Astrocyte of the hippocampus (primary cell): ENCODE measurements around the gene ZPBP2.
"Not testable (repeated sequence)": the region's sequence is repeated elsewhere in the genome, so short reads cannot be mapped to it uniquely, and the experiment has no call there.

Experiments used
- DNase-seq: peaks from one replicate; pipeline ENCODE4 v3.0.0; 2011; ENCODE audit warnings: low read depth, low spot score

Gene ZPBP2

GRCh38 chr17:39867880-39868553, at the start of gene ZPBP2:
Gene ZPBP2 (plus strand): TSS chr17:39868202. CDS start chr17:39868355, 153 bp downstream.
- no peak for DNase-seq

DNA sequence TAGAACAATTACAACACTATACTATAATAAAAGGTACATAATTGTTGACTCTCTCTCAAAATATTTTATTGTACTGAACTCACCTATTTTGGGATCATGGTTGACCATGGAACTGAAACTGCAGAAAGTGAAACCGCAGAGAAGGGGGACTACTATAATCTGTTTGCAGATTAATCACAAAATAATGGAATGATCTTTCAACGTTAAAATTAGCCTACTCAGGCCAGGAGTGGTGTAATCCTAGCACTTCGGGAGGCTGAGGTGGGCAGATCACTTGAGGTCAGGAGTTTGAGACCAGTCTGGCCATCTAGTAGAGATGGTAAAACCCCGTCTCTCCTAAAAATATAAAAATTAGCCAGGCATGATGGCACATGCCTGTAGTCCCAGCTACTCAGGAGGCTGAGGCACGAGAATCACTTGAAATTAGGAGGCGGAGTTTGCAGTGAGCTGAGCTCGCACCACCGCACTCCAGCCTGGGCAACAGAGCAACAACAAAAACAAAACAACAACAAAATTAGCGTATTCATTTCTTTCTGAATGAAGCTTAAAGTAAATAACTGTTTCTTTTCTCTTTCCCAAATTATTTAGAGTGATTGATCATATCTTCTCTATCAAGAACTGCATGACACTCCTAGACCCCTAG, 49.5 kb upstream of the ZPBP2 start:
- DNase-seq, result no peak

DNA sequence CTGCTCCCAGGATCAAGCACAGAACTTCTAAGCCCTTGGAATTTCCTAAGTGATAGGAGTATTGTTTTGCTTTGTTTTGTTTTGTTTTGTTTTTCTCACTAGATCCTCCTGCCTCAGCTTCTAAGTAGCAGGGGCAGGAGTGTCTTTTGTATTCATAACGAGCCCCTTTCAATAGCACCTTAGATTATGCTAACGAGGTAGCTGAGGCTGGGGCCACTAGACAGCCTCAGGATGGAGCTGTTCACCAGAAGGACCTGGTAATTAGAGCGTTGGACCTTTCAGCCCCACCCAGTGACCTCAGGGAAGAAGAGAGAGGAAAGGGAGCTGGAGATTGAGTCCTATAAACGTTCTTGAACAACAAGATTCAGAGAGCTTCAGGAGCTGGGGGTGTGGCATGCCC, 47.5 kb upstream of the ZPBP2 start:
- no peak for DNase-seq

DNA sequence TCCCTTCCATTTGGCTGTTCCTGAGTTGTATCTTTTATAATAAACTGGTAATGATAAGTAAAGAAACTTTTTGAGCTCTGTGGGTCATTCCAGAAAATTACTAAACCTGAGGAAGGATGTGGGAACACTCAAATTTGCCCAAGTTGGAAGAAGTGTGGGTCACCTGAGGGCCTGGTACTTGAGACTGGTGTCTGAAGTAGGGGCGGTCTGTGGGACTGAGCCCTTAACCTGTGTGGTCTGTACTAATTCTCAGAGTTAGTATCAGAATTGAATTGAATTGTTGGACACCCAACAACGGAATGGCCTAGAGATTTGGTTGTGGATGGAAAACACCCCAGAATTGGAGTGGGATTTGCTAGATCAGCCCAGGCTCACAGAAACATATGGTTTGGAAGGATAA, 47.0 kb upstream of the ZPBP2 start:
- DNase-seq, result no peak

DNA sequence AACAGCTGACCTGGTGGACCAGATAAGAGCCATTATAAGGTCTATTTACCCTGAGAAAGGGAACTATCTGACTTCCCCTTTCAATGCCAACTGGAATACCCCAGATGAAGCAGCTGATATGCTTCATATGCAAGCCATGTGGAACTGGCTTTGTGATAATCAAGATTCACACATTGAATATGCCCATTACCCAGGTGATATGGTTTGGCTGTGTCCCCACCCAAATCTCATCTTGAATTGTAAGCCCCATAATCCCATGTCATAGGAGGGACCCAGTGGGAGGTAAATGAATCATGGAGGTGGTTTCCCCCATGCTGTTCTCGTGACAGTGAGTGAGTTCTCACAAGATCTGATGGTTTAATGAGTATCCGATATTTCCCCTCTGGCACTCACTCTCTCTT, 46.0 kb upstream of the ZPBP2 start:
- DNase-seq, result no peak

DNA sequence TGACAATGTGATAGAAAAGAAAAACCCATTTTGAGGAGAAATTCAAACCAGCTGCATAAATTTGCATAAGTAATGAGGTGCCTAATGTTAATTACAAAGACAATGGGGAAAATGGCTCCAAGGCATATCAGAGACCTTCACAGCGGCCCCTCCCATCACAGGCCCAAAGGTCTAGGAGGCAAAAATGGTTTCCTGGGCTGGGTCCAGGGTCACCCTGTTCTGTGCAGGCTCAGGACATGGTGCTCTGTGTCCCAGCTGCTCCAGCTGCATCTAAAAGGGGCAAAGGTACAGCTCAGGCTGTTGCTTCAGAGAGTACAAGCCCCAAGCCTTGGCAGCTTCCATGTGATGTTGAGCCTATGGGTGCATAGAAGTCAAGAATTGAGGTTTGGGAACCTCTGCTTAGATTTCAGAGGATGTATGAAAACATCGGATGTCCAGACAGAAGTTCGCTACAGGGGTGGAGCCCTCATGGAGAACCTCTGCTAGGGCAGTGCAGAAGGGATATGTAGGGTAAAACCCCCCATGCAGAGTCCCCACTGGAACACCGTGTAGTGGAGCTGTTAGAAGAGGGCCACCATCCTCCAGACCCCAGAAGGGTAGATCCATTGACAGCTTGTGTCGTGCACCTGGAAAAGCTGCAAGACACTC, 44.5 kb upstream of the ZPBP2 start:
- DNase-seq, result no peak

- DNase-seq, result no peak
Observed at GRCh38 chr17:39826334-39826733, 41.7 kb upstream of the ZPBP2 start.

DNA sequence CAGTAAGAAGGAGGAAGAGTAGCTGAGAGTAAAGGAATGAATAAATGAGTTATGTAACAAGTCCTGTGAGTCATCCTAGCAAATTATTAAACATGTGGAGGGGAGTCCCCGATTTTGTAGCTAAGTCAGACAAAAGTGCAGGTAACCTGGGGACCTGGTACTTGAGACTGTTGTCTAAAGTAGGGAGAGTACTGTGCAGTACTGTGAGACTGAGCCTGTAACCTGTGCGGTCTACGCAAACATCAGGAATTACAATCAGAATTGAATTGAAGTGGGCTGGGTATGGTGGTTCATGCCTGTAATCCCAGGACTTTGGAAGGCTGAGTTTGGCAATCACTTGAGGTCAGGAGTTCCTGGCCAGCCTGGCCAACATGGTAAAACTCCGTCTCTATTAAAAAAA, 39.6 kb upstream of the ZPBP2 start:
- DNase-seq, result no peak

DNA sequence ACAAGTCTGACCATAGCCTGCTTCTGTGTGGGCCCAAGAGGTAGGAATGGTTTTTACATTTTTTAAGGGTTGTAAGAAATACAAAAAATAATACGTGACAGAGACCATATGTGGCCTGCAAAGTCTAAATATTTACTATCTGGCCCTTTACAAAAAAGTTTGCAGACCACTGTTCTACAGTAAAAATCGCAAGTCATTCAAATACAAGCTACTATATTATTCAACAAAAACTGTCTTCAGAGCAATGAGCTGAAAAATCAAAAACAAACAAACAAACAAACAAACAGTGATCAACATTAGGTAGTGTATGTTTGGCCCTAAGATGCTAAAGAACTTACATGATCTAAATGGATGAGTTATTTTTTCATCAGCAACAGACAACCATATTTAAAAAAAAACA, 36.4 kb upstream of the ZPBP2 start:
- no peak for DNase-seq

- DNase-seq, result no peak
Observed at GRCh38 chr17:39834017-39834416, 34.0 kb upstream of the ZPBP2 start.

DNA sequence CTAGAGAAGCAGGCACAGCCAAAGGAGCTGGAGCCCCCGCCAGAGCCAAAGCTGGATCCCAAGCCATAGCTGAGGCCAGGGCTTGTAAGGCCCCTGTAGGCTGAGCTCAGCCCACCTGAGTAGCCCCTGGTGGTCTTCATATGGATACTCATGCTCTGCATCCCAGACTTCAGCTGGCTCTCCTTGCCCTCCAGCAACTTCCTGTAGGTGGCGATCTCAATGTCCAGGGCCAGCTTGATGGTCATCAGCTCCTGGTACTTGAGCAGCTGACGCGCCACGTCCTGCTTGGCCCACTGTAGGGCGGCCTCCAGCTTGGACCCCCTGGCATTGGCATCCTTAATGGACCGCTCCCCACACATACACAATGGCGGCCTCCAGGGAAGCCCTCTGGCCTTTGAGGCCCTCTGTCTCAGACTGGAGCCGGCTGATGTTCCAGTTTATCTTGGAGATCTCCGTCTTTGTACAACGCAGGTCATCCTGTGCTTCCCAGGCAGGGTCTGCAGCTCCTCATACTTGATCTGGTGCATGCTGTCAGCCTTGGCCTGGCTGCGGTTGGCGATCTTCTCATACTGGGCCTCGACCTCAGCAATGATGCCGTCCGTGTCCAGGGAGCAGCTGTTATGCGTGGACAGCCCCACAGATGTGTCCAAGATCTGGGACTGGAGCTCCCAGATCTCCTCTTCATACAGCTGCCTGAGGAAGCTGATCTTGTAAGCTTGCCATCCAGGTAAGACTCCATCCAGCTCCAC, 32.8 kb upstream of the ZPBP2 start:
- DNase-seq, result no peak

DNA sequence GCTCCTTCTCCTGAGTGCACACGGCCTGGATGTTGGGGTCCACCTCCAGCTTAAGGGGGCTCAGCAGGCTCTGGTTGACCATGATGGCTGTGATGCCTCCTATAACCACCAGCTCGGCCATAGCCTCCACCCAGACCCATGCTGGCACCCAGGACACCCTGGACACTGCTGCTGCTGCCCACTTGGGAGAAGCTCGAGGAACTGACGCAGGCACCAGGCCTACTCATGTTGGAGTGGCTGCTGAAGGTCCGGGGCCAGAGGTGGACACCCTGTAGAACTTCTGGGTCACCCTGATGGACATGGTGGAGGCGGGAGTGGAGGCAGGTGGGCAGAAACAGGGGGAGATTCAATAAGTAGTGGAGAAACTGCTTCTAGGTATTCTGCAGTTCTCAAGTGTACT, 31.9 kb upstream of the ZPBP2 start:
- no peak for DNase-seq

DNA sequence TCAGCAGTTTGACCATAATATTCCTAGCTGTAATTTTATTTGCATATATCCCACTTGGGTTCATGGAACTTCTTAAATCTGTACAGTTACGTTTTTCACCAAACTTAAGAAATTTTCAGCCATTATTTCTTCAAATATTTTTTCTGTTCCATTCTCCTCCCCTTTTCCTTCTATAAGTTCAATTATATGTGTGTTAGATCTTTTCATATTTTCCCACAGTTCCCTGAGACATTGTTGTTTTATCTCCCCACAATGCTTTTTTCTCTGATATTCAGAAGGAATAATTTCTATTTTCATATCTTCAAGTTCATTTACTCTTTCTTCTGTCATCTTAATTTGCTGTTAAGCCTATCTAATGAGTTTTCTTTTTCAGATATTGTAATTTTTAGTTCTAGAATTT, 29.9 kb upstream of the ZPBP2 start:
- no peak for DNase-seq

GRCh38 chr17:39838784-39839183, 29.2 kb upstream of the ZPBP2 start:
- DNase-seq, result no peak

DNA sequence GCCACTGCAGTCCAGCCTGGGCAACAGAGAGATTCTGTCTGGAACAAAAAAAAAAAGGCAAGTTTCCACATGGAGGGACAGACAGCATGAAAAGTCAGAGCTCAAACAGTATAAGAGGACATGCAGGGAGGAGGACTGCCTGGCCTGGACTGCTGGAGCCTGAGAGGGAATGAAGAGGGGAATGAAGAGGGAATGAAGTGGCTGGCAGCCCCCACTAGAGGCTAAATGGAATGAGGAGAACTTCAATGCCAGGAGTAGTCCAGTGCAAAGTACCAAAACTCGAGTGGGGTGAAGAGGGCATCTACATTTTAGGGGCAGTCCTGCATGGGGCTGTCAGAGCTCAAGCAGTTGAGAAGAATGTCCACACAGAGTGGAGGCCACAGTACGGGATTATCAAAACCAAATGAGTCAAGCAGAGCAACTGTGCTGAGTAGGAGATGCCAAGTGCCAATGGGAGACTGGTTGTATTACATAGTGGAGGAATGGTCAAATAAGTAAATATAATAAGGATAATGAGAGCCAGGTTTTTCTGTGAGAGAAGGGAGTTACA, 26.8 kb upstream of the ZPBP2 start:
- no peak for DNase-seq

GRCh38 chr17:39845052-39845846, 22.8 kb upstream of the ZPBP2 start:
- no peak for DNase-seq

DNA sequence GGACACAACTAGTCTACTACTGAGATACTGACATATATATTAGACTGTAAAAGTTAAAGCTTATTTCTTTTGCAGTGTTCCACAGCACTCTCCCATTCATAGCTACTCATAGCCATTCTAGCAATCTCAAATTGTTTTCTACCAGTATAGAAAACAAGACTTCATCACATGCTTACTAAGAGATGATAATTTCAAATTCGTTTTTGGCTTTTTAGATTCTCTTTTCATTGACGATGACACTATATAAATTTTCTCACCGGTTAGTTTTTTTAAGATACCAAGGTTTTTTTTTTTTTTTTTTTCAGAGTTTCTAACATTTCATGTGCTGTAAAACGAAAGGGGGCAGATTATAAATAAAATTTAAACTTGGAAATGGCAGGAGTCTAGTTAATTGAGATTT, 21.8 kb upstream of the ZPBP2 start:
- DNase-seq, result no peak

- no peak for DNase-seq
Observed at GRCh38 chr17:39848600-39848999, 19.4 kb upstream of the ZPBP2 start.

DNA sequence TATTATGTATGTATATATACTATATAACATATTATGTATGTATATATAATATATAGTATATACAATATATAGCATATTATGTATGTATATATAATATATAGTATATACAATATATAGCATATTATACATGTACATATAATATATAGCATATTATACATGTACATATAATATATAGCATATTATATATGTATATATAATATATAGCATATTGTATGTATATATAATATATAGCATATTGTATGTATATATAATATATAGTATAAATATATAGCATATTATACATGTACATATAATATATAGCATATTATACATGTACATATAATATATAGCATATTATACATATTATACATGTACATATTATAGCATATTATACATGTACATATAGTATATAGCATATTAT, 17.8 kb upstream of the ZPBP2 start:
- not testable (repeated sequence) for DNase-seq

- no peak for DNase-seq
Observed at GRCh38 chr17:39852239-39852638, 15.8 kb upstream of the ZPBP2 start.

- DNase-seq, result no peak
Observed at GRCh38 chr17:39854909-39855308, 13.1 kb upstream of the ZPBP2 start.
